ENCODE data around the gene STARD8. TPM values are rescaled to one million over a fixed set of nuclear protein-coding genes. Genes with fewer than 3 reads are reported as not detected.

Gene STARD8
- total and polyA plus RNA-seq, 4 donors: 1.9 to 17.9 (median 7.5) TPM

DNA sequence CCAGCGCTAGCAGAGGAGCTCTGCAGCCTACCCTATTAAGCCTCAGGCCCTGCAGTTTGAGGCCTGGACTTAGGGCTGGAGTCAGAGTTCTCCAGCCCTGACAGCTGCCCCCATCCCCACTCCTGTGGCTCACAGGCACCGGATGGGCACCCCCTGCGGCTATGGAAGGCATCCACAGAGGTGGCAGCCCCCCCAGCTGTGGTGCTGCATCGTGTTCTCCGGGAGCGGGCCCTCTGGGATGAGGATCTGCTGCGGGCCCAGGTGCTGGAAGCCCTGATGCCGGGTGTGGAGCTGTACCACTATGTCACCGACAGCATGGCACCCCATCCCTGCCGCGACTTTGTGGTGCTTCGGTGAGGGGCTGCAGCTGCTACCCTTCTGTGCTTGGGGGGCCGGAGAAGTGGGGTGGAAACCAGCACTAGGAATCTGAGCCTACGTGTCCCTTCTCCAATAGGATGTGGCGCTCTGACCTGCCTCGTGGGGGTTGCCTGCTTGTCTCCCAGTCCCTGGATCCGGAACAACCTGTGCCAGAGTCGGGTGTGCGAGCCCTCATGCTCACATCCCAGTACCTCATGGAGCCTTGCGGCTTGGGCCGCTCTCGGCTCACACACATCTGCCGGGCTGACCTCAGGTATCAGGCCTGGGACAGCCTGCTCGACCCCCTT is 76.2 kb downstream of the STARD8 start:
- no peak for DNase-seq
- intact Hi-C loops (cut with DNase I): no loop called here

GRCh38 chrX:68724531-68725020 is 77.1 kb downstream of the STARD8 start:
- Histone ChIP-seq H3K27me3 (ENCODE audit: control insufficient read depth in 1 of 2, insufficient read depth in 2 of 2, low read length in 1 of 2) (no peaks in the 10 kb centered on the region), H3K36me3 (ENCODE audit: control insufficient read depth in 1 of 2, insufficient read depth in 2 of 2, low read length in 1 of 2) (no peaks in the 10 kb centered on the region), H3K9me3 (ENCODE audit: control insufficient read depth, low read length) (no peaks in the 10 kb centered on the region), H3K4me1 (ENCODE audit: control insufficient read depth in 1 of 2, insufficient read depth in 2 of 2, low read length in 2 of 2) (no peaks in the 10 kb centered on the region), H3K27ac (ENCODE audit: low read depth in 1 of 2, low read length in 2 of 2) (no peak overlapping the region), H3K4me3 (ENCODE audit: low read length in 2 of 2) (no peak overlapping the region)
- no peak for ATAC-seq (ENCODE audit: low FRiP score)
- WGBS, 2 donors: 81 to 91% methylated on average over 10 of the region's 10 CpGs
- intact Hi-C loops (cut with DNase I): no loop called here
- no peak for DNase-seq

More for the DNA sequence above, 76.2 kb downstream of the STARD8 start:
- no peaks in the 10 kb centered on the region for H3K9me3 ChIP-seq (ENCODE audit: control insufficient read depth, low read length)
- WGBS, 2 donors: 88 to 95% methylated on average over 20 to 24 of the region's 24 CpGs
- H3K36me3 ChIP-seq (ENCODE audit: control insufficient read depth in 1 of 2, insufficient read depth in 2 of 2, low read length in 1 of 2): no peaks in the 10 kb centered on the region
- no peak overlapping the region for H3K4me3 ChIP-seq (ENCODE audit: low read length in 2 of 2)
- H3K27me3 ChIP-seq (ENCODE audit: control insufficient read depth in 1 of 2, insufficient read depth in 2 of 2, low read length in 1 of 2): no peaks in the 10 kb centered on the region
- no peaks in the 10 kb centered on the region for H3K4me1 ChIP-seq (ENCODE audit: control insufficient read depth in 1 of 2, insufficient read depth in 2 of 2, low read length in 2 of 2)
- H3K27ac ChIP-seq (ENCODE audit: low read depth in 1 of 2, low read length in 2 of 2): no peak overlapping the region
- no peak for ATAC-seq (ENCODE audit: low FRiP score)

DNA sequence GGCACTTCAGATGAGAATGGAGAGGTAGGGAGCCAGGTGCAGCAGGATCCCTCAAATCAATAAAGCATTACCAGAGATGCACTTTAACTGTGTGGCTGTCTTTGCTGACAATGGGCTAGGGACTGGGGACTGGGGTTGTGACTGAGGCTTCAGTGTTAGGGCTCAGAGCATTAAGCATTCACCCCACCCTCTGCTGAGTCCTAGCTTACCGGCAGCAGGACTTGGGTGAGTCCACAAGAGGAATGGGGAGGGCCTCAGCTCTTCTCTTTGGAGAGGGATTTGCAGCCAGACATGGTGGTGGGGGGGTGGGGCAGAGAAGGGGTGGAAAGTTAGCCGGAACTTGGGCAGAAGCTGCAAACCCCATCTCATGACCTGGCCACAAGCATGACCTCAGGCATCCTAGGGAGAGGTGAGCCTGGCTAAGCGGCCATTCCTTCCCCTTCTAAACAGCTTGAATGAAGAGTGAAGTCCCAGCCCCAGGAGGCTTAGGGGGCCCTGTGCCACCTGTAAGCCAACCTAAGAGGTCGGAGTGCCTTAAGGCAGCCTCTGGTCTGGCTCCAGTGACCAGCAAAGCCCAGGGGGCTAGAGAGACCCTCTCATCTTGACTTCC is 78.4 kb downstream of the STARD8 start:
- Histone ChIP-seq H3K9me3 (ENCODE audit: control insufficient read depth, low read length) (no peaks in the 10 kb centered on the region), H3K4me1 (ENCODE audit: control insufficient read depth in 1 of 2, insufficient read depth in 2 of 2, low read length in 2 of 2) (no peaks in the 10 kb centered on the region), H3K36me3 (ENCODE audit: control insufficient read depth in 1 of 2, insufficient read depth in 2 of 2, low read length in 1 of 2) (no peaks in the 10 kb centered on the region), H3K27ac (ENCODE audit: low read depth in 1 of 2, low read length in 2 of 2) (no peak overlapping the region), H3K27me3 (ENCODE audit: control insufficient read depth in 1 of 2, insufficient read depth in 2 of 2, low read length in 1 of 2) (no peaks in the 10 kb centered on the region), H3K4me3 (ENCODE audit: low read length in 2 of 2) (no peak overlapping the region)
- ATAC-seq (ENCODE audit: low FRiP score) (no peak), DNase-seq (no peak)
- WGBS, 2 donors: 87 to 97% methylated on average over 4 of the region's 4 CpGs
- intact Hi-C loops (cut with DNase I): no loop called here

GRCh38 chrX:68726366-68726765 is 78.9 kb downstream of the STARD8 start:
- H3K36me3 ChIP-seq (ENCODE audit: control insufficient read depth in 1 of 2, insufficient read depth in 2 of 2, low read length in 1 of 2): no peaks in the 10 kb centered on the region
- WGBS, 2 donors: 77 to 91% methylated on average over 7 of the region's 7 CpGs
- H3K4me3 ChIP-seq (ENCODE audit: low read length in 2 of 2): no peak overlapping the region
- H3K9me3 ChIP-seq (ENCODE audit: control insufficient read depth, low read length): no peaks in the 10 kb centered on the region
- intact Hi-C loops (cut with DNase I): no loop called here
- no peak for ATAC-seq (ENCODE audit: low FRiP score)
- H3K4me1 ChIP-seq (ENCODE audit: control insufficient read depth in 1 of 2, insufficient read depth in 2 of 2, low read length in 2 of 2): no peaks in the 10 kb centered on the region
- H3K27ac ChIP-seq (ENCODE audit: low read depth in 1 of 2, low read length in 2 of 2): no peak overlapping the region
- no peaks in the 10 kb centered on the region for H3K27me3 ChIP-seq (ENCODE audit: control insufficient read depth in 1 of 2, insufficient read depth in 2 of 2, low read length in 1 of 2)
- no peak for DNase-seq

DNA sequence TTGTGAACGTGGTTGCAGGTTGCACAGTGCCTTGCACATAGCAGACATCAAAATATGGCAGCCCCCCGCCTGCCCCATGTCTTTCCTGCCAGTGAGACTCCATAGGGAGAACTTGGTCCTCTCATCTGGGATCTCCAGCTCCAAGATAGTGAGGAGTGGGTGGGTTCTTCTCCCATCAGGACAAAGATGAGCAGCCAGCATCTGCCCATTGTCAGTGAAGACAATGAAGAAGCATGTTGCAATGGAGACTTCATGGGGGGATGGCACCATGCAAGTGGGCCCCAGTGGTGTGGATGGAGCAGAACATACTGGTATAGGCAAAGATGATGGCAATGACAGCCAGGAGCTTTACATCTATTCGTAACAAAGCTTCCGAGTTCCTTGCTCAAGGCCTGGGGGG is 80.2 kb downstream of the STARD8 start:
- DNase-seq (no peak), ATAC-seq (ENCODE audit: low FRiP score) (no peak)
- H3K4me1 ChIP-seq (ENCODE audit: control insufficient read depth in 1 of 2, insufficient read depth in 2 of 2, low read length in 2 of 2): no peaks in the 10 kb centered on the region
- H3K27me3 ChIP-seq (ENCODE audit: control insufficient read depth in 1 of 2, insufficient read depth in 2 of 2, low read length in 1 of 2): no peaks in the 10 kb centered on the region
- no peaks in the 10 kb centered on the region for H3K36me3 ChIP-seq (ENCODE audit: control insufficient read depth in 1 of 2, insufficient read depth in 2 of 2, low read length in 1 of 2)
- no peak overlapping the region for H3K27ac ChIP-seq (ENCODE audit: low read depth in 1 of 2, low read length in 2 of 2)
- intact Hi-C loops (cut with DNase I): no loop called here
- no peaks in the 10 kb centered on the region for H3K9me3 ChIP-seq (ENCODE audit: control insufficient read depth, low read length)
- WGBS, 2 donors: 81 to 95% methylated on average over 4 of the region's 4 CpGs
- no peak overlapping the region for H3K4me3 ChIP-seq (ENCODE audit: low read length in 2 of 2)

DNA sequence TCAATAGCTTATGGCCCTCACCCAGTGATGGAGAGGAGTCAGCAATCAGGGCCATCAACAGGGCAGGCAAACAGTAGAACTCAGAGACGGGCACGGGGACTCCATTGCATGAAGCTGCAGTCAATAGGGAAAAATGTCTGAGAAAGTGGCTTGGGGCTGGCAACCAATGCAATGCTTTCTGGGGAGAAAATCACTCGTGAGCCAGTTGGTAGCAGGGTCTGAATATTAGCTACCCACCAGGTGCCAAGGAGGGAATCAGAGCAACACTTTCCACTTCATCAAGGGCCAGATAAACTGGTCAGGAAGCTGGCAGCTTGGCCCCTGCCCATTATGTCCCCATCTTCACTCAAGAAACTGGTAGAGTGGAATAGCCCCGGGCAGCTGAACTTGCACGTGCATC is 80.7 kb downstream of the STARD8 start:
- H3K36me3 ChIP-seq (ENCODE audit: control insufficient read depth in 1 of 2, insufficient read depth in 2 of 2, low read length in 1 of 2): no peaks in the 10 kb centered on the region
- no peaks in the 10 kb centered on the region for H3K9me3 ChIP-seq (ENCODE audit: control insufficient read depth, low read length)
- H3K27me3 ChIP-seq (ENCODE audit: control insufficient read depth in 1 of 2, insufficient read depth in 2 of 2, low read length in 1 of 2): no peaks in the 10 kb centered on the region
- H3K27ac ChIP-seq (ENCODE audit: low read depth in 1 of 2, low read length in 2 of 2): no peak overlapping the region
- intact Hi-C loops (cut with DNase I): no loop called here
- WGBS, 2 donors: 72 to 94% methylated on average over 5 of the region's 5 CpGs
- no peaks in the 10 kb centered on the region for H3K4me1 ChIP-seq (ENCODE audit: control insufficient read depth in 1 of 2, insufficient read depth in 2 of 2, low read length in 2 of 2)
- H3K4me3 ChIP-seq (ENCODE audit: low read length in 2 of 2): no peak overlapping the region
- DNase-seq (no peak), ATAC-seq (ENCODE audit: low FRiP score) (no peak)

- intact Hi-C loops (cut with DNase I): no loop called here
- no peak for ATAC-seq (ENCODE audit: low FRiP score)
Measured at GRCh38 chrX:68731254-68731653, 83.8 kb downstream of the STARD8 start.

GRCh38 chrX:68732906-68733493 is 85.5 kb downstream of the STARD8 start:
- Histone ChIP-seq H3K27me3 (ENCODE audit: control insufficient read depth in 1 of 2, insufficient read depth in 2 of 2, low read length in 1 of 2) (no peaks in the 10 kb centered on the region), H3K4me1 (ENCODE audit: control insufficient read depth in 1 of 2, insufficient read depth in 2 of 2, low read length in 2 of 2) (no peaks in the 10 kb centered on the region), H3K36me3 (ENCODE audit: control insufficient read depth in 1 of 2, insufficient read depth in 2 of 2, low read length in 1 of 2) (no peaks in the 10 kb centered on the region), H3K4me3 (ENCODE audit: low read length in 2 of 2) (no peak overlapping the region), H3K27ac (ENCODE audit: low read depth in 1 of 2, low read length in 2 of 2) (no peak overlapping the region), H3K9me3 (ENCODE audit: control insufficient read depth, low read length) (no peaks in the 10 kb centered on the region)
- DNase-seq: peak in 1 of 2 donors; percentile 73
- intact Hi-C loops (cut with DNase I): no loop called here
- peak; percentile 85 for ATAC-seq (ENCODE audit: low FRiP score)
- WGBS, 2 donors: 9 to 17% methylated on average over 4 of the region's 4 CpGs

More at GRCh38 chrX:68731254-68731653, 83.8 kb downstream of the STARD8 start:
- Histone ChIP-seq H3K36me3 (ENCODE audit: control insufficient read depth in 1 of 2, insufficient read depth in 2 of 2, low read length in 1 of 2) (no peaks in the 10 kb centered on the region), H3K27me3 (ENCODE audit: control insufficient read depth in 1 of 2, insufficient read depth in 2 of 2, low read length in 1 of 2) (no peaks in the 10 kb centered on the region), H3K9me3 (ENCODE audit: control insufficient read depth, low read length) (no peaks in the 10 kb centered on the region), H3K27ac (ENCODE audit: low read depth in 1 of 2, low read length in 2 of 2) (no peak overlapping the region), H3K4me1 (ENCODE audit: control insufficient read depth in 1 of 2, insufficient read depth in 2 of 2, low read length in 2 of 2) (no peaks in the 10 kb centered on the region), H3K4me3 (ENCODE audit: low read length in 2 of 2) (no peak overlapping the region)
- WGBS, 2 donors: 62 to 77% methylated on average over 2 of the region's 2 CpGs
- DNase-seq: no peak

DNA sequence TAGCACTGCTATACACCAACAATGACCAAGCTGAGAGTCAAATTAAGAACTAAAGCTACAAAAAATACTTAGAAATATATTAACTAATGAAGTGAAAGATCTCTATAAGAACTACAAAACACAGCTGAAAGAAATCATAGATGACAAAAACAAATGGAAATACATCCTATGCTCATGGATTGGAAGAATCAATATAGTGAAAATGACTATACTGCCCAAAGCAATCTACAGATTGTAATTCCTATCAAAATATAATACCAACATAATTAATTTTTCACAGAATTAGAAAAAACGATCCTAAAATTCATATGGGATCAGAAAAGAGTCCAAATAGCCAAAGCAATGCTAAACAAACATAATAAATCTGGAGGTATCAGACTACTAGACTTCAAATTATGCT is 87.8 kb downstream of the STARD8 start:
- DNase-seq (no peak), ATAC-seq (ENCODE audit: low FRiP score) (no peak)
- no peaks in the 10 kb centered on the region for H3K27me3 ChIP-seq (ENCODE audit: control insufficient read depth in 1 of 2, insufficient read depth in 2 of 2, low read length in 1 of 2)
- intact Hi-C loops (cut with DNase I): no loop called here
- H3K36me3 ChIP-seq (ENCODE audit: control insufficient read depth in 1 of 2, insufficient read depth in 2 of 2, low read length in 1 of 2): no peaks in the 10 kb centered on the region
- WGBS, 2 donors: 25 to 37% methylated on average over 1 of the region's 1 CpG
- no peak overlapping the region for H3K27ac ChIP-seq (ENCODE audit: low read depth in 1 of 2, low read length in 2 of 2)
- no peak overlapping the region for H3K4me3 ChIP-seq (ENCODE audit: low read length in 2 of 2)
- H3K9me3 ChIP-seq (ENCODE audit: control insufficient read depth, low read length): no peaks in the 10 kb centered on the region
- no peaks in the 10 kb centered on the region for H3K4me1 ChIP-seq (ENCODE audit: control insufficient read depth in 1 of 2, insufficient read depth in 2 of 2, low read length in 2 of 2)
